ENCODE data around the gene TOP1. TPM values are rescaled to one million over a fixed set of nuclear protein-coding genes. Genes with fewer than 3 reads are reported as not detected.

Gene TOP1
- total and polyA plus RNA-seq, 8 donors: 14.8 to 46.2 (median 21.7) TPM

DNA sequence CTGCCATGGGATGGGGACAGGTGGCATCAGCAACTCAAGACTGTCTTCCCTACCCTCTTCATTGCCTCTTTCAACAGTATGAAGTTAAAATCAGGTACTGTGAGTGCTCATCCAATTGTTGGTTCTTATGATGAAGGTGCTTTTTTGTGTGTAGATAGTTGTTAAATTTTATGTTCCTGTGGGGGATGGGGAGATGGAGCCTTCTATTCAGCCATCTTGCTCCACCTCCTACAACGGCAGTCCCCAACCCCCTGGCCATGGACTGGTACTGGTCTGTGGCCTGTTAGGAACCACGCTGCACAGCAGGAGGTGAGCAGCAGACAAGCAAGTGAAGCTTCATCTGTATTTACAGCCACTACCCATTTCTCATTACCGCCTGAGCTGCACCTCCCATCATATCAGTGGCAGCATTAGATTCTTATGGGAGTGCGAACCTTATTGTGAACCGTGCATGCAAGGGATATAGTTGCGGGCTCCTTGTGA is 47.8 kb upstream of the TOP1 start:
- Histone ChIP-seq H3K9me3 (peaks cover 4 to 19% (median 13%) of the 10 kb centered on the region in 4 donors), H3K4me3 (no peak overlapping the region), H3K4me1 (no peaks in the 10 kb centered on the region), H3K36me3 (no peaks in the 10 kb centered on the region), H3K27ac (no peak overlapping the region), H3K27me3 (no peaks in the 10 kb centered on the region)
- 89 to 96% (median 93%) methylated on average over 6 of the region's 6 CpGs for WGBS, 5 donors
- no peak for TF ChIP-seq POLR2AphosphoS5 (IDR thresholded peaks at IDR 0.05)
- no peak for TF ChIP-seq EP300 (IDR thresholded peaks at IDR 0.05)
- TF ChIP-seq POLR2A (IDR thresholded peaks at IDR 0.05): no peak
- TF ChIP-seq, protein P1, sequence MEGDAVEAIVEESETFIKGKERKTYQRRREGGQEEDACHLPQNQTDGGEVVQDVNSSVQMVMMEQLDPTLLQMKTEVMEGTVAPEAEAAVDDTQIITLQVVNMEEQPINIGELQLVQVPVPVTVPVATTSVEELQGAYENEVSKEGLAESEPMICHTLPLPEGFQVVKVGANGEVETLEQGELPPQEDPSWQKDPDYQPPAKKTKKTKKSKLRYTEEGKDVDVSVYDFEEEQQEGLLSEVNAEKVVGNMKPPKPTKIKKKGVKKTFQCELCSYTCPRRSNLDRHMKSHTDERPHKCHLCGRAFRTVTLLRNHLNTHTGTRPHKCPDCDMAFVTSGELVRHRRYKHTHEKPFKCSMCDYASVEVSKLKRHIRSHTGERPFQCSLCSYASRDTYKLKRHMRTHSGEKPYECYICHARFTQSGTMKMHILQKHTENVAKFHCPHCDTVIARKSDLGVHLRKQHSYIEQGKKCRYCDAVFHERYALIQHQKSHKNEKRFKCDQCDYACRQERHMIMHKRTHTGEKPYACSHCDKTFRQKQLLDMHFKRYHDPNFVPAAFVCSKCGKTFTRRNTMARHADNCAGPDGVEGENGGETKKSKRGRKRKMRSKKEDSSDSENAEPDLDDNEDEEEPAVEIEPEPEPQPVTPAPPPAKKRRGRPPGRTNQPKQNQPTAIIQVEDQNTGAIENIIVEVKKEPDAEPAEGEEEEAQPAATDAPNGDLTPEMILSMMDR (IDR thresholded peaks at IDR 0.05): no peak
- intact Hi-C loops (cut with DNase I; ENCODE audit: low total_unique reads): no loop called here
- no peak for DNase-seq

DNA sequence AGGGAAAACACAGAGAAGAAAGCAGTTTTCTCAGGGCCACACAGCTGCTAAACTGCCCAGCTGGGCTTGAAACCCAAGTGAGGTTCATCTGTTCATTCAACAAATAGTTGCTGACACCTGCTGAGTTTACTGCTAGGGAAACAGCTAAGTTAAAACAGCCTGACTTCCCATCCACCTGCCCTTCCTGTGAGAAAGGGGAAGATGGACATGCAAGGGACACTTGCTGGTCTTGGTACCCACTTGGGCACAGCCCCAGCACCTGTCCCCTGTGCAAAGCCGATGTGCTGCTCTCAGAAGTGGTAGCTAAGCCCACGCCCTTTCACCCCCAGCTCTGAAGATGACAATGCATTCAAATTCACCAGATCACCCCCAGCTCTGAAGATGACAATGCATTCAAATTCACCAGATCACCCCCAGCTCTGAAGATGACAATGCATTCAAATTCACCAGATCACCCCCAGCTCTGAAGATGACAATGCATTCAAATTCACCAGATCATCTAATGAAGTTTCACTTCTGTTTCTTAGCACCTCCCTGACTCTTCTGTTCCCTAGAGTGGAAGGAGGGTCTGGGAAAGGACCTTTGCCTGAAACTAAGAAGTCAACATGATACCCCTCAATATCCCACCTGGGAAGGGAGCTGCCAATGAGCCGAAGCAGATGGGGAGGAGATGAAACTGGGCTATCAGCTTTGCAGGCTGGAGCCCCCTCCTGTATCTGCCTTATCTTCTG is 46.0 kb upstream of the TOP1 start:
- intact Hi-C loops (cut with DNase I; ENCODE audit: low total_unique reads): no loop called here
- no peak for DNase-seq
- no peak overlapping the region for H3K27ac ChIP-seq
- 67 to 88% (median 85%) methylated on average over 3 of the region's 3 CpGs for WGBS, 5 donors
- no peaks in the 10 kb centered on the region for H3K36me3 ChIP-seq
- H3K4me3 ChIP-seq: no peak overlapping the region
- no peaks in the 10 kb centered on the region for H3K4me1 ChIP-seq
- no peak for TF ChIP-seq EP300 (IDR thresholded peaks at IDR 0.05)
- TF ChIP-seq, protein P1 (IDR thresholded peaks at IDR 0.05): no peak
- no peak for TF ChIP-seq POLR2AphosphoS5 (IDR thresholded peaks at IDR 0.05)
- no peak for TF ChIP-seq POLR2A (IDR thresholded peaks at IDR 0.05)
- peaks cover 0 to 7% (median 3%) of the 10 kb centered on the region in 4 donors for H3K9me3 ChIP-seq
- no peaks in the 10 kb centered on the region for H3K27me3 ChIP-seq

DNA sequence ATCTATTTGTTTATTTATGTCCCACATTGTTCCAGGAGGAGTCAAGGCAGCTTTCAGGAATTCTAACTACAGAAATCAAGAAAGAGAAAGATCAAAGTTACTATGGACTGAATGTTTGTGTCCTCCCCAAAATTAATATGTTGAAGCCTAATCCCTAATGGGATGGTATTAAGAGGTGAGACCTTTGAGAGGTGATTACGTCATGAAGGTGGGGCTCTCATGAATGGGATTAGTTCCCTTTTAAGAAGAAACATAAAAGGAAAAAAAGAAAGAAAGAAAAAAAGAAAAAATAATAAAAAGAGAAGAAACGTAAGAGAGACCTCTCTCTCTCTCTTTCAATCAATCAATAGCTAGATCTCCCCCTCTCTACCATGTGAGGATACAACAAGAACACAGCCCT is 44.7 kb upstream of the TOP1 start:
- no peak overlapping the region for H3K27ac ChIP-seq
- 84 to 95% (median 90%) methylated on average over 2 of the region's 2 CpGs for whole genome bisulfite sequencing, 5 donors
- TF ChIP-seq EP300 (IDR thresholded peaks at IDR 0.05): no peak
- TF ChIP-seq POLR2A (IDR thresholded peaks at IDR 0.05): no peak
- no peak for TF ChIP-seq POLR2AphosphoS5 (IDR thresholded peaks at IDR 0.05)
- TF ChIP-seq, protein P1 (IDR thresholded peaks at IDR 0.05): no peak
- no peaks in the 10 kb centered on the region for H3K9me3 ChIP-seq
- no peaks in the 10 kb centered on the region for H3K27me3 ChIP-seq
- no peaks in the 10 kb centered on the region for H3K4me1 ChIP-seq
- no peaks in the 10 kb centered on the region for H3K36me3 ChIP-seq
- intact Hi-C loops (cut with DNase I; ENCODE audit: low total_unique reads): no loop called here
- H3K4me3 ChIP-seq: no peak overlapping the region
- no peak for DNase-seq

DNA sequence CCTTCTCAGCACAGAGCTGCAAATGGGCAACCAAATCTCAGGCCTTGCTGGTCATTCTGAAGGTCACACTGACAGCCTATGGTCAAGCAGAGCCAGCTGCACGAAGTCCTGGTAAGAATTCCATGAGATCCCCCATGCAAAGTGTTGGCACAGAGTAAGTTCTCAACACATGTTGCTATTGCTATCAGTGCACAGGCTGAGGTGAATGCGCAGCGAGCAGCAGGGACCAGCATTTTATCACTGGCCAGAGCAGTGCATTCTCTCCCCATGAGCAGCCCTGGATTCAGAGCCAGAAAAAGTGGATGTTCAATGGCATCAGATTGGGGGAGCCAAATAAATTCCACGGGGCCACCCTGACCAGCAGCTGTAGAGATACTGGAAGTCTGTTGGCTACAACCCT is 44.1 kb upstream of the TOP1 start:
- H3K36me3 ChIP-seq: no peaks in the 10 kb centered on the region
- no peaks in the 10 kb centered on the region for H3K4me1 ChIP-seq
- WGBS, 5 donors: 91 to 95% (median 92%) methylated on average over 4 of the region's 4 CpGs
- no peak for TF ChIP-seq POLR2A (IDR thresholded peaks at IDR 0.05)
- no peak for TF ChIP-seq POLR2AphosphoS5 (IDR thresholded peaks at IDR 0.05)
- no peak for TF ChIP-seq EP300 (IDR thresholded peaks at IDR 0.05)
- TF ChIP-seq, protein P1 (IDR thresholded peaks at IDR 0.05): no peak
- H3K27ac ChIP-seq: no peak overlapping the region
- no peak overlapping the region for H3K4me3 ChIP-seq
- H3K27me3 ChIP-seq: no peaks in the 10 kb centered on the region
- H3K9me3 ChIP-seq: no peaks in the 10 kb centered on the region
- intact Hi-C loops (cut with DNase I; ENCODE audit: low total_unique reads): no loop called here
- DNase-seq: no peak

Data from stomach (tissue), 9 donors.